Measurements from ENCODE around the gene SUPV3L1. TPM values are rescaled to one million over a fixed set of nuclear protein-coding genes. Genes with fewer than 3 reads are reported as not detected.

The SUPV3L1 gene
- polyA plus RNA-seq, 1 donor from 2014 or later, result 33.3 TPM

DNA sequence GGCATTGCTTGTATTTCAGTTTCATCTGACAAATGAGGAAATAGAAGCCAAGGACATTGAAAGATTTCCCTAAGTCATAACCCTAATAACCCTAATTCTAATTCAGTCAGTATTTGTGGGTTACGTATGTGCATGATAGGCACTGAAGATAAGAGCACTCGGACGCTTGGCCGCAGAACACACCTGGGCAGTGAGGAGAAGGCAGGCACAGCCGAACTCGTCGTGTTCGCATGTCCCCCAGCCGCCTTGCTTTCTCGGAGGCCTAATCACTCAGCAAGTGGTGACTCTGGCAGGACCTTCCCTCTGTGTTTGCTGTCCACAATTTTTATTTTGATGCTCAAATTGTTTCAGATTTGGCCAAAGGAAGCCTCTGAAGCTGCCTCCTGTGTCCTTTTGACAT is 63.8 kb downstream of the SUPV3L1 start:
- H3K9ac ChIP-seq (ENCODE audit: low read length), result no peak overlapping the region
- H3K27ac ChIP-seq (ENCODE audit: low read length), result no peak overlapping the region
- H3K9me2 ChIP-seq (ENCODE audit: insufficient read depth, low read length), result no peaks in the 10 kb centered on the region
- H3K36me3 ChIP-seq (ENCODE audit: insufficient read depth, low read length), result no peaks in the 10 kb centered on the region
- H3K4me2 ChIP-seq (ENCODE audit: low read length), result no peak overlapping the region
- TF ChIP-seq RAD21 (conservative IDR thresholded peaks at IDR 0.05) (no peak), SMC3 (conservative IDR thresholded peaks at IDR 0.05; ENCODE audit: poor library complexity) (no peak), EP300 (conservative IDR thresholded peaks at IDR 0.05; ENCODE audit: poor library complexity, severe bottlenecking) (no peak), POLR2AphosphoS5 (IDR thresholded peaks at IDR 0.05) (no peak), MXI1 (conservative IDR thresholded peaks at IDR 0.05; ENCODE audit: poor library complexity, severe bottlenecking) (no peak), TAF1 (IDR thresholded peaks at IDR 0.05; ENCODE audit: low read depth) (no peak), EZH2 (IDR thresholded peaks at IDR 0.05; ENCODE audit: borderline replicate concordance, insufficient read depth, low read length, poor library complexity, severe bottlenecking) (no peak)
- TF ChIP-seq, protein P1, sequence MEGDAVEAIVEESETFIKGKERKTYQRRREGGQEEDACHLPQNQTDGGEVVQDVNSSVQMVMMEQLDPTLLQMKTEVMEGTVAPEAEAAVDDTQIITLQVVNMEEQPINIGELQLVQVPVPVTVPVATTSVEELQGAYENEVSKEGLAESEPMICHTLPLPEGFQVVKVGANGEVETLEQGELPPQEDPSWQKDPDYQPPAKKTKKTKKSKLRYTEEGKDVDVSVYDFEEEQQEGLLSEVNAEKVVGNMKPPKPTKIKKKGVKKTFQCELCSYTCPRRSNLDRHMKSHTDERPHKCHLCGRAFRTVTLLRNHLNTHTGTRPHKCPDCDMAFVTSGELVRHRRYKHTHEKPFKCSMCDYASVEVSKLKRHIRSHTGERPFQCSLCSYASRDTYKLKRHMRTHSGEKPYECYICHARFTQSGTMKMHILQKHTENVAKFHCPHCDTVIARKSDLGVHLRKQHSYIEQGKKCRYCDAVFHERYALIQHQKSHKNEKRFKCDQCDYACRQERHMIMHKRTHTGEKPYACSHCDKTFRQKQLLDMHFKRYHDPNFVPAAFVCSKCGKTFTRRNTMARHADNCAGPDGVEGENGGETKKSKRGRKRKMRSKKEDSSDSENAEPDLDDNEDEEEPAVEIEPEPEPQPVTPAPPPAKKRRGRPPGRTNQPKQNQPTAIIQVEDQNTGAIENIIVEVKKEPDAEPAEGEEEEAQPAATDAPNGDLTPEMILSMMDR (IDR thresholded peaks at IDR 0.05; ENCODE audit: poor library complexity, severe bottlenecking), result no peak
- TF ChIP-seq, protein P2, sequence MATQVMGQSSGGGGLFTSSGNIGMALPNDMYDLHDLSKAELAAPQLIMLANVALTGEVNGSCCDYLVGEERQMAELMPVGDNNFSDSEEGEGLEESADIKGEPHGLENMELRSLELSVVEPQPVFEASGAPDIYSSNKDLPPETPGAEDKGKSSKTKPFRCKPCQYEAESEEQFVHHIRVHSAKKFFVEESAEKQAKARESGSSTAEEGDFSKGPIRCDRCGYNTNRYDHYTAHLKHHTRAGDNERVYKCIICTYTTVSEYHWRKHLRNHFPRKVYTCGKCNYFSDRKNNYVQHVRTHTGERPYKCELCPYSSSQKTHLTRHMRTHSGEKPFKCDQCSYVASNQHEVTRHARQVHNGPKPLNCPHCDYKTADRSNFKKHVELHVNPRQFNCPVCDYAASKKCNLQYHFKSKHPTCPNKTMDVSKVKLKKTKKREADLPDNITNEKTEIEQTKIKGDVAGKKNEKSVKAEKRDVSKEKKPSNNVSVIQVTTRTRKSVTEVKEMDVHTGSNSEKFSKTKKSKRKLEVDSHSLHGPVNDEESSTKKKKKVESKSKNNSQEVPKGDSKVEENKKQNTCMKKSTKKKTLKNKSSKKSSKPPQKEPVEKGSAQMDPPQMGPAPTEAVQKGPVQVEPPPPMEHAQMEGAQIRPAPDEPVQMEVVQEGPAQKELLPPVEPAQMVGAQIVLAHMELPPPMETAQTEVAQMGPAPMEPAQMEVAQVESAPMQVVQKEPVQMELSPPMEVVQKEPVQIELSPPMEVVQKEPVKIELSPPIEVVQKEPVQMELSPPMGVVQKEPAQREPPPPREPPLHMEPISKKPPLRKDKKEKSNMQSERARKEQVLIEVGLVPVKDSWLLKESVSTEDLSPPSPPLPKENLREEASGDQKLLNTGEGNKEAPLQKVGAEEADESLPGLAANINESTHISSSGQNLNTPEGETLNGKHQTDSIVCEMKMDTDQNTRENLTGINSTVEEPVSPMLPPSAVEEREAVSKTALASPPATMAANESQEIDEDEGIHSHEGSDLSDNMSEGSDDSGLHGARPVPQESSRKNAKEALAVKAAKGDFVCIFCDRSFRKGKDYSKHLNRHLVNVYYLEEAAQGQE (IDR thresholded peaks at IDR 0.05; ENCODE audit: borderline replicate concordance), result no peak
- H3K9me3 ChIP-seq (ENCODE audit: low read length), result no peaks in the 10 kb centered on the region
- H3K4me3 ChIP-seq (ENCODE audit: low read length), result no peak overlapping the region
- no peaks in the 10 kb centered on the region for H4K20me1 ChIP-seq (ENCODE audit: insufficient read depth)
- no peaks in the 10 kb centered on the region for H3K79me2 ChIP-seq (replicated peaks; ENCODE audit: insufficient read depth, low read length)
- no peaks in the 10 kb centered on the region for H3K27me3 ChIP-seq (ENCODE audit: insufficient read depth, low read depth, low read length)
- no peak overlapping the region for H2AFZ ChIP-seq (ENCODE audit: low read depth, low read length)
- H3F3A ChIP-seq (ENCODE audit: insufficient read depth, low read length, poor library complexity, severe bottlenecking), result no peaks in the 10 kb centered on the region

DNA sequence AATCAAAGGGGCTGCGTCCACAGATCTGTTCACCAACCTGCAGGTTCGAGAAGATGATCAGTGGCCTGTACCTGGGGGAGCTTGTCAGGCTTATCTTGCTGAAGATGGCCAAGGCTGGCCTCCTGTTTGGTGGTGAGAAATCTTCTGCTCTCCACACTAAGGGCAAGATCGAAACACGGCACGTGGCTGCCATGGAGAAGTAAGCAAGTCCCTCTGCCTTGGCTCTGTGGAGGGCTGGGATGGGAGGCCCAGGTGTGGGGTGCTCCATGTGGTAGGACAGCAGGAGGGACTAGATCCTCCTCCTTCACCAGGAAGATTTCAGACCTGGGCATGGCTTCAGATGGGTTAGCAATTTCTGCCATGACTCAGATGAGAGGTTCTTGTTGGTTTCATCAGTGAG is 66.0 kb downstream of the SUPV3L1 start:
- no peaks in the 10 kb centered on the region for H3K79me2 ChIP-seq (replicated peaks; ENCODE audit: insufficient read depth, low read length)
- H4K20me1 ChIP-seq (ENCODE audit: insufficient read depth), result no peaks in the 10 kb centered on the region
- no peak for TF ChIP-seq TAF1 (IDR thresholded peaks at IDR 0.05; ENCODE audit: low read depth)
- TF ChIP-seq, protein P2 (IDR thresholded peaks at IDR 0.05; ENCODE audit: borderline replicate concordance), result no peak
- no peak for TF ChIP-seq RAD21 (conservative IDR thresholded peaks at IDR 0.05)
- TF ChIP-seq EZH2 (IDR thresholded peaks at IDR 0.05; ENCODE audit: borderline replicate concordance, insufficient read depth, low read length, poor library complexity, severe bottlenecking), result no peak
- no peak for TF ChIP-seq POLR2AphosphoS5 (IDR thresholded peaks at IDR 0.05)
- no peak for TF ChIP-seq EP300 (conservative IDR thresholded peaks at IDR 0.05; ENCODE audit: poor library complexity, severe bottlenecking)
- TF ChIP-seq, protein P1 (IDR thresholded peaks at IDR 0.05; ENCODE audit: poor library complexity, severe bottlenecking), result no peak
- TF ChIP-seq SMC3 (conservative IDR thresholded peaks at IDR 0.05; ENCODE audit: poor library complexity), result no peak
- no peak for TF ChIP-seq MXI1 (conservative IDR thresholded peaks at IDR 0.05; ENCODE audit: poor library complexity, severe bottlenecking)
- H3K9me3 ChIP-seq (ENCODE audit: low read length), result no peaks in the 10 kb centered on the region
- no peak overlapping the region for H3K27ac ChIP-seq (ENCODE audit: low read length)
- H3K9me2 ChIP-seq (ENCODE audit: insufficient read depth, low read length), result no peaks in the 10 kb centered on the region
- no peak overlapping the region for H3K4me2 ChIP-seq (ENCODE audit: low read length)
- H3K27me3 ChIP-seq (ENCODE audit: insufficient read depth, low read depth, low read length), result no peaks in the 10 kb centered on the region
- no peak overlapping the region for H3K4me3 ChIP-seq (ENCODE audit: low read length)
- H3K36me3 ChIP-seq (ENCODE audit: insufficient read depth, low read length), result no peaks in the 10 kb centered on the region
- H3F3A ChIP-seq (ENCODE audit: insufficient read depth, low read length, poor library complexity, severe bottlenecking), result no peaks in the 10 kb centered on the region
- H2AFZ ChIP-seq (ENCODE audit: low read depth, low read length), result no peak overlapping the region
- H3K9ac ChIP-seq (ENCODE audit: low read length), result no peak overlapping the region
